Activated B cell treated with CpG ODN at 0.5 μM for 24 hours (primary cell): ENCODE measurements around the gene TRIM41. TPM values are rescaled to one million over a fixed set of nuclear protein-coding genes. Genes with fewer than 3 reads are reported as not detected.
A peak's percentile ranks its signal among the peaks of the same experiment; 100 is the strongest.

Experiments used
- ATAC-seq: fragments of 200-7000 bp; cut with Tn5 transposase; one replicate; pipeline ENCODE4 v1.10.0; 2021; ENCODE audit warnings: low read depth, mild to moderate bottlenecking, moderate library complexity
- CTCF ChIA-PET: fragments of 350-600 bp; sonication (Branson Sonifier 250); formaldehyde crosslinking; loops from one replicate; lab custom pipeline; 2021; ENCODE audit warnings: antibody characterized with exemption; lab: Charles Lee
- POLR2A ChIA-PET: fragments of 350-600 bp; sonication (Branson Sonifier 250); formaldehyde crosslinking; loops from one replicate; lab custom pipeline; 2021; ENCODE audit warnings: antibody characterized with exemption; lab: Charles Lee
- DNase-seq: peaks from one replicate; pipeline ENCODE4 v3.0.0; 2022
- H3K27ac Mint-ChIP-seq: one replicate; pipeline ENCODE4 v1.8.0; 2020; ENCODE audit warnings: mixed read lengths
- H3K27me3 Mint-ChIP-seq: one replicate; pipeline ENCODE4 v1.8.0; 2021; ENCODE audit warnings: mixed read lengths
- H3K36me3 Mint-ChIP-seq: one replicate; pipeline ENCODE4 v1.8.0; 2021; ENCODE audit warnings: low read depth, mixed read lengths
- H3K4me1 Mint-ChIP-seq: one replicate; pipeline ENCODE4 v1.8.0; 2021; ENCODE audit warnings: mixed read lengths
- H3K4me3 Mint-ChIP-seq: one replicate; pipeline ENCODE4 v1.8.0; 2020; ENCODE audit warnings: mild to moderate bottlenecking, mixed read lengths
- H3K9me3 Mint-ChIP-seq: one replicate; pipeline ENCODE4 v1.8.0; 2020; ENCODE audit warnings: mixed read lengths
- intact Hi-C: fragments of 100-400 bp; cut with micrococcal nuclease; formaldehyde crosslinking; loops from one replicate; pipeline ENCODE4 v1.15.1; 2024
- total RNA-seq: library from RNA; stranded (reverse); gene quantifications from 2 replicates; pipeline ENCODE4 v1.2.3, GENCODE V29; 2022
- TF ChIP-seq, protein P1 (sequence below): fragments of 200-600 bp; IDR thresholded peaks from one replicate; pipeline ENCODE4 v1.8.0; 2022; ENCODE audit warnings: antibody characterized with exemption, mild to moderate bottlenecking

The TRIM41 gene
- total RNA-seq, 1 donor from 2014 or later: 39.6 TPM

DNA sequence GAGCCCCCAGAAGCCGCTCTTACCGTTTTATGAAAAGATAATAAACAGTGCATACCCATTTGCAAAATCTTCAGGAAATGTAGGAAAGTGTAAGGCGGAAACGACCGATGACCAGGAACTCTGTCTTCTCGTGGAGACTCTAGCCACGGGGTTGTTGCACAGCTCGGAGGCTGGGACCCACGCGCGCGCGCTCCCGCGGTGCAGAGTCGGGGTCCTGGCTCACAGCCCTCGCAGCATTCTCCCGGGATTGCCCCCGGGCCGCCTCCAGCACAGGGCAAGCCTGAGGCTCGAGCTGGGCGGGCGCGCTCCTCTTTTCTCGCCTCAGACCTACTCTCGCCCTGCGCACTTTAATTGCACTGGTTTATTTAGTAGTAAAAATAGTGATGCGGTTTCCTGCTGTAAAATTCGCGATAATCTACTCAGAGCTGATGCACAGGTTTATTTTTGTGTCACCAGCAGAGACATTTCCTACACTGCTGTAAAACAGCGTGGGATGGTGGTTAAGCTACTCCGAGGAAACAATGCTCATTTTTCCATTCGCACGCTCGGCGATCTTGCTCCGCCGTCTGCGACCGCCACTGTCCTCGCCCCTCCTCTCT, 33.6 kb upstream of the TRIM41 start:
- ChIA-PET POLR2A (interaction anchor here (0.5 to 12.0 kb wide), 20 partner anchors 14 to 386 kb away, joined by 3 to 317 read pairs (median 8); partner anchors contain the start of genes RACK1, TRIM41, TRIM52 and TRIM7), CTCF (interaction anchor here (0.9 to 3.4 kb wide), 3 partner anchors 9 to 33 kb away, joined by 3 to 17 read pairs (median 5); no protein-coding TSS in a partner anchor)
- peaks cover 28% of the 10 kb centered on the region for H3K36me3 Mint-ChIP-seq
- H3K27ac Mint-ChIP-seq: peak overlapping the region; percentile 98
- H3K9me3 Mint-ChIP-seq: no peaks in the 10 kb centered on the region
- peaks cover 11% of the 10 kb centered on the region for H3K27me3 Mint-ChIP-seq
- intact Hi-C loops: no loop called here
- H3K4me1 Mint-ChIP-seq: peaks cover 47% of the 10 kb centered on the region
- DNase-seq (peak; percentile 47), ATAC-seq (peak; percentile 1)
- peak overlapping the region; percentile 88 for H3K4me3 Mint-ChIP-seq
- TF ChIP-seq, protein P1, sequence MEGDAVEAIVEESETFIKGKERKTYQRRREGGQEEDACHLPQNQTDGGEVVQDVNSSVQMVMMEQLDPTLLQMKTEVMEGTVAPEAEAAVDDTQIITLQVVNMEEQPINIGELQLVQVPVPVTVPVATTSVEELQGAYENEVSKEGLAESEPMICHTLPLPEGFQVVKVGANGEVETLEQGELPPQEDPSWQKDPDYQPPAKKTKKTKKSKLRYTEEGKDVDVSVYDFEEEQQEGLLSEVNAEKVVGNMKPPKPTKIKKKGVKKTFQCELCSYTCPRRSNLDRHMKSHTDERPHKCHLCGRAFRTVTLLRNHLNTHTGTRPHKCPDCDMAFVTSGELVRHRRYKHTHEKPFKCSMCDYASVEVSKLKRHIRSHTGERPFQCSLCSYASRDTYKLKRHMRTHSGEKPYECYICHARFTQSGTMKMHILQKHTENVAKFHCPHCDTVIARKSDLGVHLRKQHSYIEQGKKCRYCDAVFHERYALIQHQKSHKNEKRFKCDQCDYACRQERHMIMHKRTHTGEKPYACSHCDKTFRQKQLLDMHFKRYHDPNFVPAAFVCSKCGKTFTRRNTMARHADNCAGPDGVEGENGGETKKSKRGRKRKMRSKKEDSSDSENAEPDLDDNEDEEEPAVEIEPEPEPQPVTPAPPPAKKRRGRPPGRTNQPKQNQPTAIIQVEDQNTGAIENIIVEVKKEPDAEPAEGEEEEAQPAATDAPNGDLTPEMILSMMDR: no peak

DNA sequence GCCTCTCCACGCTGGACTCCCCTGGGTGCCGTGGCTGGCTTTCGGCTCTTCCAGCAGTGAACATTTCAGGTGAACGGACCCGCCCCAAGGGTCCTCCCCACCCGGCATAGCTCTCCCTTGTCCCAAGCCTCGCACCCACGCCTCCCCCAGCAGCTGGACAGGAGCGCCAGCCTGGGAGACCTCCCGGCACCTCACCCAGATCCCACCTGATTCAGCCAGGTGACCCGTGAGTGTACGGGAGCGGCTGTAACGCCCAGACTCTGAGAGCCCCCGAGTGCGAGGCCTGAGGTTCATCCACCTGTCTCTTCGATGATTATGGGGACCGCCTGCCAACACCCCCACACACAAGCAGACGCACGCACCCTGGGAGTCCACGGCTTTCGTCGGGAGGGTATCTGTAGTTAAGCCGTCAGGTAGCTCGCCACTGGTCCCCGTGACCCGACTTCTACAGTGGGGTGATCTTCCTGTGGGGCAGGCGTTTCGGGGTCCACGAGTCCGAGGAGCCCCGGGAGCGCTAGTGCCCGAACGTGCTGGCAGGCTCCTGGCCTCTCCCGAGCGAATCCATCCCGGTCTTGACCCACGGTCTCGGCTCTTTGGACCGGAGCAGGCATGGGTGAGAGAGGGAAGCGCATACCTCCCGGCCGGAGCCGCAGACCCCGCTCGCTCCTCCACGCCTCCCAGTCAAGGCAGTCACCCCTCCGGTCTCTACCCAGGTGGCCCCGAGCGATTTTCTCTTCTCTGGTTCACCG, 32.9 kb upstream of the TRIM41 start:
- peak overlapping the region; percentile 98 for H3K27ac Mint-ChIP-seq
- ATAC-seq (no peak), DNase-seq (peak; percentile 48)
- H3K9me3 Mint-ChIP-seq: no peaks in the 10 kb centered on the region
- intact Hi-C loops: no loop called here
- ChIA-PET CTCF (interaction anchor here (0.9 to 3.4 kb wide), 3 partner anchors 8 to 32 kb away, joined by 3 to 17 read pairs (median 5); no protein-coding TSS in a partner anchor), POLR2A (interaction anchor here (0.7 to 12.0 kb wide), 15 partner anchors 13 to 387 kb away, joined by 3 to 317 read pairs (median 12); partner anchors contain the start of genes RACK1, TRIM41, TRIM52 and TRIM7)
- peaks cover 28% of the 10 kb centered on the region for H3K36me3 Mint-ChIP-seq
- peaks cover 42% of the 10 kb centered on the region for H3K4me1 Mint-ChIP-seq
- H3K27me3 Mint-ChIP-seq: peaks cover 11% of the 10 kb centered on the region
- TF ChIP-seq, protein P1: no peak
- H3K4me3 Mint-ChIP-seq: peak overlapping the region; percentile 88

DNA sequence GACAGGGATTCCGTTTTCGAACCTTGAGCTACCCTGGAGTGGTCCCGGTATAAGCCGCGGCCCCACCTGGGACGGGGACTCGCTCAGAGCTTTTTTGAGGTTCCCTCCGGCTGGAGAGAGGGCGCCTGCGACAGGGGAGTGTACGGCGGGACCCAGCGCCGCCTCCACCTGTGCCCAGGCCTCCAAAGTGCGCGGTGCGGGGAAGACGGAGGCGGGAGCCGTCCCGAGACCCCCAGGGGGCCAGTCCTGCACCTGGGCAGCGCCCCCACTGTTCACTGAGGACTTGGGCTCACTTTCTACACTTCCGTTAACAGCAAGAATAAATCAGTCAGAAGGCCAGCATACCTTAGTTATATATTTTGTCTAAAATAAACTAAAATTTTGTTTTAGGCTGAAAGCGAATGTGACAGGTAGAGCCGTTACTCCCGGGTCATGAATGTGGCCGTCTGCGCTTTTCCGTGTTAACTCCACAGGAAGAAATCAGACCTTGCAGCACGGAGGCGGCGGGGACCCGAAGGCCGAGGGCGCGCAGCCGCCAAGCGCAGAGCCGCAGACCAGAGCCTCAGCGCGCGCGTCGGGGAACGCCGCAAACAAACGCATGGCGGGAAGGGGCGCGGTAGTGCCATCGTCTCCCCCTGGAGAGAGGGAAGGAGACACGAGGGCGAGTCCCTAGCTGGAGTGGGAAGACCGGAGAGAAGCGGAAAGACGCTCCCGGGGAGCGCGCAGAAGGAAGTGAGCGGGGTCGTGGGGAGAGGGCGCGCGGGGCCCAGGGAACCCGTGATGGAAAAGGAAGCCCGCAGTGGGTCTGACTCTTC, 32.2 kb upstream of the TRIM41 start:
- intact Hi-C loops: loop anchor here (1.0 kb wide), 4 partner anchors 8 to 70 kb away; partner anchors contain the start of gene TRIM52
- TF ChIP-seq, protein P1: no peak
- ChIA-PET POLR2A (interaction anchor here (0.6 to 12.0 kb wide), 19 partner anchors 12 to 1640 kb away, joined by 3 to 317 read pairs (median 8); partner anchors contain the start of genes RACK1, TRIM41, TRIM52 and TRIM7), CTCF (interaction anchor here (0.7 to 3.4 kb wide), 8 partner anchors 10 to 70 kb away, joined by 3 to 17 read pairs (median 4); partner anchors contain the start of genes RACK1, TRIM52 and TRIM7)
- peaks cover 38% of the 10 kb centered on the region for H3K4me1 Mint-ChIP-seq
- H3K36me3 Mint-ChIP-seq: peaks cover 28% of the 10 kb centered on the region
- H3K4me3 Mint-ChIP-seq: peak overlapping the region; percentile 88
- ATAC-seq (peak; percentile 14), DNase-seq (peak; percentile 62)
- peaks cover 11% of the 10 kb centered on the region for H3K27me3 Mint-ChIP-seq
- H3K9me3 Mint-ChIP-seq: no peaks in the 10 kb centered on the region
- peak overlapping the region; percentile 98 for H3K27ac Mint-ChIP-seq

DNA sequence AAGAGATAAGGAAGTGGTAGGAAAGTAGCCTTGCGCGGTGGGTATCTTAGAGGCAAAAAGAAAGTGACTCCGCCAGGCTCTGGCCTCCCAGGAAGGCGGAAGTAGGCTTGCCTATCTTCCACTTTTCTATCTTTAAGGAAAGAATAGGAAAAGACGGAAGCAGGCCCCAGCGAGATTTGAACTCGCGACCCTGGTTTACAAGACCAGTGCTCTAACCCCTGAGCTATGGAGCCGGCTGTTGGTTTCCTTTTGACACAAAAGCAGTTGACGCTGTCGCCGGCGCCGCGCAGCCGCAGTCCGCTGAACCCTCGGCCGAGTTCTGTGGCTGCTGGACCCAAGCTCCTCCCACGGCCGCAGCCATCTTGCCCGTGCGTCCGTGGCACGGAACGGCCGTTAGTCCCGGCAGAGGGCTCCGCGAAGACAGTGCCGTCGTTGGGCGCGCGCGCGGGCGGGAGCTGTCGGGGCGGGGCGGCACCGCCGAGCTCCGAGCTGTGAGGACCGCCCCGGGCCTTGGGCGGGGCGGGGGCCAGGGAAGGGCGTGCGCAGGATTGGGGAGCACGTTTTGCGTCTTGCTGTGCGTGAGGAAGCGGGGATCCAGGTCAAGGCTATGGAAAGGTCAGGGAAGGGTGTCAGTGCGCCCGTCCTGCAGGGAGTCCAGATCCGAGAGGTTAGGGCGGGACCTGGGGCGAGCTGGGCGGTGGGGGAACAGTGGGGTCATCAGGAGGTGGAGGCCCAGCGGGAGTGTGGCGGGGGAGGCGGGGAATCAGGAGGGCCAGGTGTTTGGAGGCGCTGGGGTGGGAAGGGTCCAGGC, 31.4 kb upstream of the TRIM41 start:
- ChIA-PET CTCF (interaction anchor here (0.7 to 3.4 kb wide), 8 partner anchors 10 to 360 kb away, joined by 3 to 17 read pairs (median 4); partner anchors contain the start of genes RACK1, TRIM52 and TRIM7), POLR2A (interaction anchor here (0.6 to 12.0 kb wide), 19 partner anchors 11 to 1641 kb away, joined by 3 to 317 read pairs (median 4); partner anchors contain the start of genes RACK1, TRIM41, TRIM52 and TRIM7)
- Mint-ChIP-seq H3K9me3 (no peaks in the 10 kb centered on the region), H3K36me3 (peaks cover 28% of the 10 kb centered on the region), H3K27me3 (peaks cover 11% of the 10 kb centered on the region), H3K27ac (peak overlapping the region; percentile 96), H3K4me3 (peak overlapping the region; percentile 88), H3K4me1 (peaks cover 34% of the 10 kb centered on the region)
- DNase-seq: peak; percentile 99
- intact Hi-C loops: loop anchor here (1.0 kb wide), 4 partner anchors 8 to 70 kb away; partner anchors contain the start of gene TRIM52
- TF ChIP-seq, protein P1: no peak
- peak; percentile 63 for ATAC-seq
